ENCODE data around the gene SULT6B1.
A peak's percentile ranks its signal among the peaks of the same experiment; 100 is the strongest.

SULT6B1 gene

GRCh38 chr2:37164757-37165156, 23.7 kb downstream of the SULT6B1 start:
- Histone ChIP-seq H3K9ac (ENCODE audit: low read length) (no peak overlapping the region), H3K9me3 (ENCODE audit: insufficient read depth, low read length) (peaks cover 14% of the 10 kb centered on the region; the same call in 1 of the 2 replicates), H3K79me2 (ENCODE audit: insufficient read depth, low read length) (no peaks in the 10 kb centered on the region), H3K9me2 (replicated peaks; ENCODE audit: insufficient read depth, low read length) (no peaks in the 10 kb centered on the region), H4K20me1 (ENCODE audit: low read depth, low read length) (no peaks in the 10 kb centered on the region), H3K4me3 (ENCODE audit: insufficient read depth, low read length, poor library complexity, severe bottlenecking) (no peak overlapping the region), H3K4me2 (ENCODE audit: low read depth, low read length, poor library complexity, severe bottlenecking) (no peak overlapping the region), H3K36me3 (ENCODE audit: low read length) (peaks cover 3% of the 10 kb centered on the region; the same call in 1 of the 2 replicates), H3F3A (ENCODE audit: insufficient read depth) (no peaks in the 10 kb centered on the region), H2AFZ (ENCODE audit: low read depth, low read length, severe bottlenecking) (no peak overlapping the region), H3K27ac (ENCODE audit: low read depth, low read length) (no peak overlapping the region), H3K27me3 (ENCODE audit: low read length) (no peaks in the 10 kb centered on the region)
- TF ChIP-seq CTCF (IDR thresholded peaks at IDR 0.05; ENCODE audit: insufficient read depth, low read length, poor library complexity, severe bottlenecking) (no peak), EZH2phosphoT487 (conservative IDR thresholded peaks at IDR 0.05; ENCODE audit: low read length) (no peak)

- no peaks in the 10 kb centered on the region for H3K36me3 ChIP-seq (ENCODE audit: low read length)
- H2AFZ ChIP-seq (ENCODE audit: low read depth, low read length, severe bottlenecking): peak within 1 kb of the TSS; percentile 98
- H3K4me3 ChIP-seq (ENCODE audit: insufficient read depth, low read length, poor library complexity, severe bottlenecking): peak within 1 kb of the TSS; percentile 59
- H3K9me3 ChIP-seq (ENCODE audit: insufficient read depth, low read length): no peaks in the 10 kb centered on the region
- H3K9ac ChIP-seq (ENCODE audit: low read length): peak within 1 kb of the TSS; percentile 71
- no peaks in the 10 kb centered on the region for H3K27me3 ChIP-seq (ENCODE audit: low read length)
- H4K20me1 ChIP-seq (ENCODE audit: low read depth, low read length): no peaks in the 10 kb centered on the region
- no peaks in the 10 kb centered on the region for H3K79me2 ChIP-seq (ENCODE audit: insufficient read depth, low read length)
- 0 out of 2 replicates have a peak within 1 kb of the TSS, but pooled peaks have one; percentile 17 for H3K27ac ChIP-seq (ENCODE audit: low read depth, low read length)
- H3K9me2 ChIP-seq (replicated peaks; ENCODE audit: insufficient read depth, low read length): no peaks in the 10 kb centered on the region
- peak within 1 kb of the TSS; percentile 75 for H3K4me2 ChIP-seq (ENCODE audit: low read depth, low read length, poor library complexity, severe bottlenecking)
- TF ChIP-seq EZH2phosphoT487 (conservative IDR thresholded peaks at IDR 0.05; ENCODE audit: low read length): no peak
- TF ChIP-seq CTCF (IDR thresholded peaks at IDR 0.05; ENCODE audit: insufficient read depth, low read length, poor library complexity, severe bottlenecking): no peak
- peaks cover 13% of the 10 kb centered on the region for H3F3A ChIP-seq (ENCODE audit: insufficient read depth)
Observed at GRCh38 chr2:37156857-37157714, 31.4 kb downstream of the SULT6B1 start, which contains the start of gene EIF2AK2. Gene EIF2AK2 (minus strand): TSS chr2:37156980. CDS start chr2:37147806, 9,174 bp downstream.

- no peaks in the 10 kb centered on the region for H4K20me1 ChIP-seq (ENCODE audit: low read depth, low read length)
- H3K36me3 ChIP-seq (ENCODE audit: low read length): no peaks in the 10 kb centered on the region
- H3K9ac ChIP-seq (ENCODE audit: low read length): peak overlapping the region; percentile 71
- H3F3A ChIP-seq (ENCODE audit: insufficient read depth): peaks cover 13% of the 10 kb centered on the region
- no peaks in the 10 kb centered on the region for H3K9me3 ChIP-seq (ENCODE audit: insufficient read depth, low read length)
- TF ChIP-seq EZH2phosphoT487 (conservative IDR thresholded peaks at IDR 0.05; ENCODE audit: low read length) (no peak), CTCF (IDR thresholded peaks at IDR 0.05; ENCODE audit: insufficient read depth, low read length, poor library complexity, severe bottlenecking) (no peak)
- H3K4me3 ChIP-seq (ENCODE audit: insufficient read depth, low read length, poor library complexity, severe bottlenecking): peak overlapping the region; percentile 59
- peak overlapping the region; percentile 98 for H2AFZ ChIP-seq (ENCODE audit: low read depth, low read length, severe bottlenecking)
- H3K27me3 ChIP-seq (ENCODE audit: low read length): no peaks in the 10 kb centered on the region
- peak overlapping the region; percentile 75 for H3K4me2 ChIP-seq (ENCODE audit: low read depth, low read length, poor library complexity, severe bottlenecking)
- H3K9me2 ChIP-seq (replicated peaks; ENCODE audit: insufficient read depth, low read length): no peaks in the 10 kb centered on the region
- H3K79me2 ChIP-seq (ENCODE audit: insufficient read depth, low read length): no peaks in the 10 kb centered on the region
- H3K27ac ChIP-seq (ENCODE audit: low read depth, low read length): 0 out of 2 replicates have a peak overlapping the region, but pooled peaks have one; percentile 17
Observed at GRCh38 chr2:37156071-37156856, 32.2 kb downstream of the SULT6B1 start.

Measured in SU-DHL-6 (cell line).